ENCODE measurements around the gene ALB.

Gene ALB

GRCh38 chr4:73452953-73453700 lies 49.0 kb downstream of the ALB start:
- DNase-seq: no peak

- no peak for DNase-seq
These were observed 49.6 kb downstream of the ALB start for GRCh38 chr4:73453701-73454005.

- no peak for DNase-seq
These were observed 50.8 kb downstream of the ALB start for GRCh38 chr4:73454920-73455319.

- DNase-seq: no peak
These were observed 52.3 kb downstream of the ALB start for GRCh38 chr4:73456177-73457022.

- no peak for DNase-seq
These were observed 54.3 kb downstream of the ALB start for GRCh38 chr4:73458184-73459047.

- no peak for DNase-seq
These were observed 54.9 kb downstream of the ALB start for GRCh38 chr4:73459048-73459421.

- DNase-seq: no peak
These were observed 56.9 kb downstream of the ALB start for GRCh38 chr4:73460913-73461522.

GRCh38 chr4:73468170-73468569 lies 64.1 kb downstream of the ALB start:
- no peak for DNase-seq

GRCh38 chr4:73470728-73471127 lies 66.6 kb downstream of the ALB start:
- no peak for DNase-seq
